NCI-H1694 treated with DMSO at 0.1 percent for 48 hours (cell line): Measurements from ENCODE around the gene ECHS1.
"Not testable (repeated sequence)": the region's sequence is repeated elsewhere in the genome, so short reads cannot be mapped to it uniquely, and the experiment has no call there.

Experiments used
- DNase-seq: peaks from one replicate; lab custom pipeline; 2025; lab: John Stamatoyannopoulos, UW

ECHS1 gene

GRCh38 chr10:133378251-133379096 lies 5.3 kb upstream of the ECHS1 start:
- no peak for DNase-seq

GRCh38 chr10:133377818-133378250 lies 4.7 kb upstream of the ECHS1 start:
- no peak for DNase-seq

- DNase-seq, result no peak
Observed at GRCh38 chr10:133377025-133377817, 4.1 kb upstream of the ECHS1 start.

GRCh38 chr10:133376183-133376582 lies 3.0 kb upstream of the ECHS1 start:
- not testable (repeated sequence) for DNase-seq

- no peak for DNase-seq
Observed at GRCh38 chr10:133375357-133376115, 2.4 kb upstream of the ECHS1 start.

- DNase-seq, result no peak
Observed at GRCh38 chr10:133372507-133372906, 647 bp downstream of the ECHS1 start.

- DNase-seq, result no peak
Observed at GRCh38 chr10:133370030-133370786, 2.9 kb downstream of the ECHS1 start.

GRCh38 chr10:133368153-133368552 lies 5.0 kb downstream of the ECHS1 start:
- DNase-seq, result no peak

GRCh38 chr10:133367461-133367860 lies 5.7 kb downstream of the ECHS1 start:
- not testable (repeated sequence) for DNase-seq

GRCh38 chr10:133366751-133367150 lies 6.4 kb downstream of the ECHS1 start:
- no peak for DNase-seq

GRCh38 chr10:133366130-133366478 lies 7.0 kb downstream of the ECHS1 start:
- DNase-seq, result no peak

- DNase-seq, result peak; percentile 23
Observed at GRCh38 chr10:133365461-133366129, 7.6 kb downstream of the ECHS1 start.

GRCh38 chr10:133364645-133365431 lies 8.3 kb downstream of the ECHS1 start:
- DNase-seq, result peak; percentile 39

GRCh38 chr10:133362846-133363245 lies 10.3 kb downstream of the ECHS1 start:
- DNase-seq, result no peak

GRCh38 chr10:133361773-133362441 lies 11.2 kb downstream of the ECHS1 start:
- DNase-seq, result no peak

- DNase-seq, result no peak
Observed at GRCh38 chr10:133361227-133361626, 11.9 kb downstream of the ECHS1 start.

- DNase-seq, result no peak
Observed at GRCh38 chr10:133359972-133360610, 13.1 kb downstream of the ECHS1 start.

GRCh38 chr10:133359554-133359971 lies 13.6 kb downstream of the ECHS1 start:
- no peak for DNase-seq

GRCh38 chr10:133358925-133359310 lies 14.2 kb downstream of the ECHS1 start:
- DNase-seq, result no peak
